Mucosa of descending colon (tissue), 3 donors: ENCODE data around the gene THOC1. TPM values are rescaled to one million over a fixed set of nuclear protein-coding genes. Genes with fewer than 3 reads are reported as not detected.

Source experiments
- ATAC-seq: fragments of 200-7000 bp; cut with Tn5 transposase; one replicate; pipeline ENCODE4 v1.9.1; 2020; ENCODE audit warnings: mild to moderate bottlenecking, moderate library complexity
- DNase-seq, 3 donors: peaks; one replicate each; pipeline ENCODE4 v3.0.0-alpha.2; 2020
- H3K36me3 ChIP-seq: fragments of 200-600 bp; one replicate; pipeline ENCODE4 v1.8.0; 2021; ENCODE audit warnings: low read depth, mild to moderate bottlenecking
- H3K4me1 ChIP-seq: fragments of 200-600 bp; one replicate; pipeline ENCODE4 v1.8.0; 2021; ENCODE audit warnings: low read depth, mild to moderate bottlenecking
- H3K4me3 ChIP-seq: fragments of 200-600 bp; one replicate; pipeline ENCODE4 v1.8.0; 2021; ENCODE audit warnings: mild to moderate bottlenecking
- H3K9me3 ChIP-seq: fragments of 200-600 bp; one replicate; pipeline ENCODE4 v1.8.0; 2021; ENCODE audit warnings: mild to moderate bottlenecking
- intact Hi-C, 2 donors: fragments of 100-400 bp; cut with DNase I in 1 of 2; cut with micrococcal nuclease in 1 of 2; formaldehyde crosslinking; loops; one replicate each; pipeline versions ENCODE4 v1.11.0 to v1.11.1; 2022; cut with DNase I, micrococcal nuclease
- total RNA-seq, 3 donors: library from RNA; stranded (reverse); fragmentation: NEBNext Ultra II Directional in 2 of 3; extraction: Animal tissue kit (Norgen Biotek cat#: 25700) in 2 of 3; gene quantifications; one replicate each; pipeline versions ENCODE4 v1.2.1 to v1.2.4, GENCODE V29; 2021 to 2023
- TF ChIP-seq, protein P1 (sequence below): fragments of 200-600 bp; IDR thresholded peaks from one replicate; pipeline ENCODE4 v1.8.0; 2022; ENCODE audit warnings: antibody characterized with exemption, mild to moderate bottlenecking
- donor health status: DM: no; HTN: no; CAD: no; lungs with moderate emphysema.
- donor health status: DM: no; HTN: no; CAD: no.
- donor health status: DM: no; HTN: yes; CAD: no.

Gene THOC1
- total RNA-seq, 3 donors from 2014 or later = 25.9 to 32.8 (median 27.6) TPM

DNA sequence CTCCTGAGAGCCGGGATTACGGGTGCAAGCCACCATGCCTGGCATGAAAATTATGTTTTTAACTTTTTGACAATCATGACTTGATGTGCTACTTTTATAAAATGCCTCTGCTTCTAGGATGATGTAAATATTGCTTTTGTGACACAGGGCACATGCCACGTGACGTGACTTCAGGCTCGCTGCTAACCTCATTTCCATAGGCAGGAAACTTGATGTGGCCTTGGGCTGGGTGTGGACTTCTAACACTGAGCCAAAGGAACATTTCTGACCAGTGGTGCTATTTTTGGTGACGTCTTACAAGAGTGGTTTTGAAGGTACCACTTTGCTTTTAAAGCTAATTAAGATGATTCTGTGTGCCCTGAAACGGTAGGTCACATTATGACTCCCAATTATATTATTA is 34.2 kb upstream of the THOC1 start:
- DNase-seq = no peak
- Histone ChIP-seq H3K36me3 (no peaks in the 10 kb centered on the region), H3K9me3 (no peaks in the 10 kb centered on the region), H3K4me1 (no peaks in the 10 kb centered on the region), H3K4me3 (no peak overlapping the region)
- TF ChIP-seq, protein P1, sequence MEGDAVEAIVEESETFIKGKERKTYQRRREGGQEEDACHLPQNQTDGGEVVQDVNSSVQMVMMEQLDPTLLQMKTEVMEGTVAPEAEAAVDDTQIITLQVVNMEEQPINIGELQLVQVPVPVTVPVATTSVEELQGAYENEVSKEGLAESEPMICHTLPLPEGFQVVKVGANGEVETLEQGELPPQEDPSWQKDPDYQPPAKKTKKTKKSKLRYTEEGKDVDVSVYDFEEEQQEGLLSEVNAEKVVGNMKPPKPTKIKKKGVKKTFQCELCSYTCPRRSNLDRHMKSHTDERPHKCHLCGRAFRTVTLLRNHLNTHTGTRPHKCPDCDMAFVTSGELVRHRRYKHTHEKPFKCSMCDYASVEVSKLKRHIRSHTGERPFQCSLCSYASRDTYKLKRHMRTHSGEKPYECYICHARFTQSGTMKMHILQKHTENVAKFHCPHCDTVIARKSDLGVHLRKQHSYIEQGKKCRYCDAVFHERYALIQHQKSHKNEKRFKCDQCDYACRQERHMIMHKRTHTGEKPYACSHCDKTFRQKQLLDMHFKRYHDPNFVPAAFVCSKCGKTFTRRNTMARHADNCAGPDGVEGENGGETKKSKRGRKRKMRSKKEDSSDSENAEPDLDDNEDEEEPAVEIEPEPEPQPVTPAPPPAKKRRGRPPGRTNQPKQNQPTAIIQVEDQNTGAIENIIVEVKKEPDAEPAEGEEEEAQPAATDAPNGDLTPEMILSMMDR = no peak
- intact Hi-C loops = no loop called here
- ATAC-seq = no peak

DNA sequence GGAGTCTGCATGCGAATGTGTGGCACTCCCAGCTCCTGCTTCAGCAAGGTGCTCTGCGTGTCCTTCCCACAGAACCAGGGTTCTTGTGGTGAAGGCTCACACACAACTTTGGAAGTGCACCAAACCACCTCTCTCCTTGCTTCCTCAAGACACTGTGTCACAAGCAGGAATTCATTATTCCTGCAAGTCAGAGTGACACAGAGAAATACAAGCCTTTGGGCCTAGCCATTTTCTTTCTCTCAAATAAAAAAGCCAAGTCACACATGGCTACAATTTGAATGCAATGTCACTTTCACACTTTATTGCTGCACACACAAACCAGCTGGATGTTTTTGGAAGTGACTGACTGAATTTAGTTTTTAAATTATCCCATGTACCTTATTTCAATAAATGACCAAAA is 30.1 kb upstream of the THOC1 start:
- DNase-seq (no peak), ATAC-seq (no peak)
- H3K36me3 ChIP-seq = no peaks in the 10 kb centered on the region
- TF ChIP-seq, protein P1 = no peak
- H3K4me3 ChIP-seq = no peak overlapping the region
- intact Hi-C loops = loop anchor here in 1 of 2 donors (10.0 kb wide), 1 partner anchor 317 kb away; no protein-coding TSS in a partner anchor
- no peaks in the 10 kb centered on the region for H3K4me1 ChIP-seq
- H3K9me3 ChIP-seq = no peaks in the 10 kb centered on the region

DNA sequence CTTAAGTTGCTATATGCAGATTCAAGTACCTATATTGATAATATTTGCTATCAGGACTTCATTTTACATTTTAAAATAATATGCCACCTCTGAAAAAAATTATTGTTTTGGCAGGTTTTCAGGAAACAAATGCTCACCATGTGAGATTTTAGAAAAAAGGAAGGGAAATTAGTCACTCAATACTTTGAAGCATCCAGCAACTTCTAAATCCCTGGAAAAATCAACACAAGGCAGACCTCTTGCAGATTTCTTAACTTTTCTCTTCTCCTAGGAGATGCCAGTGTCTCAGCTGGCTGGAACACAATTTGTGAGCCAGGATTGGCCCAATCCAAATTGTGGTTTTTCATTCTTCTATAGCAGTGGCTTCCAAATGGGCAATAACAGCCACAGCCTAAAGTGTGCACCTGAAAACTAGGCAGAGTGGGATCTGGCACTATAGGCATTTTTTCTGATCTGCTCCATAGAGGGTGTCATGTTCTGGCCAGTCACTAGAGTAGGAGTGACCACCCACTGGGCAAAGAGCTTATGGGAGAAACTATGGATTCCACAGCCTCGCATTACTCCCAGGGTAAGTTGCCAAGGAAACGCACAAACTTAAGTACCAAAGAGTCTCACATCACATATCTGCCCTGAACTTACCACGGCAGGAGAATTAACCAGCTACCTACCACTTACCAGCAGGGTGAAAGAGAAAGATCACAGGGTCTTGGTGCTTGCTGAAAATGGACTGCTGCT is 28.1 kb upstream of the THOC1 start:
- H3K4me1 ChIP-seq = no peaks in the 10 kb centered on the region
- no peak for DNase-seq
- intact Hi-C loops = loop anchor here in 1 of 2 donors (10.0 kb wide), 1 partner anchor 319 kb away; no protein-coding TSS in a partner anchor
- no peak for ATAC-seq
- no peak overlapping the region for H3K4me3 ChIP-seq
- TF ChIP-seq, protein P1 = no peak
- no peaks in the 10 kb centered on the region for H3K36me3 ChIP-seq
- no peaks in the 10 kb centered on the region for H3K9me3 ChIP-seq

DNA sequence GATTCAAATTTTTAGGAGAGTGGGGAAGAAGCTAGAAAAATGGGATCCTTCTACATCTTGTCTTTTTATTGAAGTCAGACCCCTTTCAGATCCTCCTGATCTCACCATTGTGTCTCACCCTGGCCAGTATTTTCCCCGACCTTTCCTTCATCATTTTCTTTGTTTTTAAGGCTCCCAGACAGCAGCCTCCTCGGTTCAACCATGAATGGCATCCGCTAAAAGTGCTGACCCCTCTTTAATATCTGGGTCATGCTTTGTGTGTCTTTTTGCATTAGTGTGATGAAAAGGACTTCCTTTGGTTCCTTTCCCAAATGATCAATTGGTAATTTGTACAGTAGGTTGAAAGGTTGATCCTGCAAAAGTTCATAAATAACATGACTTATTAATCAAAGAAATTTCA is 26.7 kb upstream of the THOC1 start:
- intact Hi-C loops = loop anchor here in 1 of 2 donors (10.0 kb wide), 1 partner anchor 320 kb away; no protein-coding TSS in a partner anchor

DNA sequence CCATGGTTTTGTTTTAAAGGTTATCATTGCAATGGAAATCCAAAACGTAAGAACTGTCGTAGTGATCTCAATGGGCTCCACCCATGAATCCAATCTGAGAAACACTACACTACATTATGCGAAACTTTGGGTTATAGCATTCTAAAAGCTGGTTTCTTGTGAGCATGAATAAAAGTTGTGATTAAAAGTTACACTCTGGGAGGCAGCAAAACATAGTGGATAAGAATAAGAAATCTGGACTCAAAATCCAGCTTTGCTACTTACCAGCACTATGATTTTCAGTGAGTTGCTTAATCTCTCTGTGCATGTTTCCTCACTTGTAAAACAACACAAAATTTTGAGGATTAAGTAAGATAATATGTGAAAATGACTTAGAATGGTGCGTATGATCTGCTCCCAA is 25.7 kb upstream of the THOC1 start:
- H3K36me3 ChIP-seq = no peaks in the 10 kb centered on the region
- intact Hi-C loops = loop anchor here in 1 of 2 donors (10.0 kb wide), 1 partner anchor 321 kb away; no protein-coding TSS in a partner anchor
- no peak for ATAC-seq

More for the DNA sequence above, 26.7 kb upstream of the THOC1 start:
- no peaks in the 10 kb centered on the region for H3K36me3 ChIP-seq
- no peak overlapping the region for H3K4me3 ChIP-seq
- H3K9me3 ChIP-seq = no peaks in the 10 kb centered on the region
- TF ChIP-seq, protein P1 = no peak
- no peaks in the 10 kb centered on the region for H3K4me1 ChIP-seq
- no peak for DNase-seq
- no peak for ATAC-seq

More for the DNA sequence above, 25.7 kb upstream of the THOC1 start:
- no peaks in the 10 kb centered on the region for H3K9me3 ChIP-seq
- TF ChIP-seq, protein P1 = no peak
- no peaks in the 10 kb centered on the region for H3K4me1 ChIP-seq
- DNase-seq = no peak
- no peak overlapping the region for H3K4me3 ChIP-seq
